HFFc6 (cell line): ENCODE measurements around the gene FER1L5. TPM values are rescaled to one million over a fixed set of nuclear protein-coding genes. Genes with fewer than 3 reads are reported as not detected.

ENCODE experiments used
- DNase-seq: peaks from one replicate; pipeline ENCODE4 v3.0.0-alpha.2; 2018
- H3K27ac Mint-ChIP-seq: 2 replicates; pipeline ENCODE4 v1.8.0; 2020; ENCODE audit warnings: mild to moderate bottlenecking, mixed read lengths
- H3K27me3 Mint-ChIP-seq: 2 replicates; pipeline ENCODE4 v1.8.0; 2021; ENCODE audit warnings: mild to moderate bottlenecking, moderate library complexity, mixed read lengths; ENCODE audit not compliant: insufficient read depth
- H3K36me3 Mint-ChIP-seq: 2 replicates; pipeline ENCODE4 v1.8.0; 2021; ENCODE audit warnings: low read depth, mixed read lengths
- H3K4me1 Mint-ChIP-seq: 2 replicates; pipeline ENCODE4 v1.8.0; 2020; ENCODE audit warnings: low read depth, mixed read lengths
- H3K4me3 Mint-ChIP-seq: 2 replicates; pipeline ENCODE4 v1.8.0; 2020; ENCODE audit warnings: mild to moderate bottlenecking, moderate library complexity, mixed read lengths
- H3K9me3 Mint-ChIP-seq: 2 replicates; pipeline ENCODE4 v1.8.0; 2020; ENCODE audit warnings: mild to moderate bottlenecking, mixed read lengths
- long read RNA-seq: library from polyadenylated mRNA; unstranded; transcript quantifications from one replicate; pipeline ENCODE4 v2.0.0, GENCODE V29; 2019
- total RNA-seq, 6 experiments: library from RNA; stranded (reverse); fragmentation: NEBNext Ultra II Directional; extraction: Animal tissue kit (Norgen Biotek cat#: 25700); gene quantifications; 2 replicates in 1 of 6; 3 replicates in 5 of 6; pipeline ENCODE4 v1.2.3, GENCODE V29; 2021
- TF ChIP-seq, protein P1 (sequence below): fragments of 200-600 bp; sonication (generic); IDR thresholded peaks from 2 replicates; pipeline ENCODE4 v1.5.0; 2021; ENCODE audit warnings: antibody characterized with exemption, mild to moderate bottlenecking

FER1L5 gene
- not detected for total RNA-seq
- long read RNA-seq = 0 reads

DNA sequence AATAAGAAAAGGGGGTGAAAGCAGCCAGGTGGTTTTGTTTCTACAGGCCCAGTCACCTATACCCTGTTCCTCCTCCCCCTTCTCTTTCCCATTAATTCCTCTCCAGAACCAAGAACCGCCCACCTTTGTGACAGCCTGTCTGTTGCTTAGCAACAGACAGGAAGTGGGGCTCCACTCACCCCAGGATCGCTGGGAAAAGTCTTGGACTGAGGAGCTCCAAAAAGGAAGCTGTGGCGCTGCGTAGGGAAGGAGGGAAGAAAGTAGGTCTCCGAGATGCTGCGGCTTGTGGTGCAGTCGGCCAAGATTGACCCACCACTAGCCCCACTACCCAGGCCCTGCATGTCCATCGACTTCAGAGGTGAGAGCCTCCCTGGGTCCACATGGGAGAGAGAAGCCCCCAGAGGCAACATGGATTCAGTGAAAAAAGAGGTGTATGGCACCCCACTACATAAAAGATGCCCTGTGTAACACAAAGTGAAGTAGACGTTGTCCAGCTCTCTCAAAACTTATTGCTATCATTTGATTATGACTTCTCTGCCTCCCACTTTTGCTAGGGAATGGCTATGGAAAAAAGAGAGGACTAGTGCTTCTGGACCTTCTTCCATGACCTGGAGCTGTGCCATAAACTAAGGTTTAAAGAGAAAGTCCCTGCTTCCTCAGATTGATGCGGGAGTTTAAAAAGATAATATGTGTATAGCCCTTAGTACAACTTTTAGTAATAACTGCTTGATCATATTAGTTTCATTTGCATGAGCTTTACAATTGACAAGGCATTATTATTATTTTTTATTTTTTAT lies at the start of gene FER1L5:
Gene FER1L5, plus strand, starts transcription at position 201 of the 797 bp plus-strand sequence. Its CDS starts 73 bp downstream, at position 274.
- H3K4me1 Mint-ChIP-seq = no peaks in the 10 kb centered on the region; the same call in 1 of the 2 replicates
- no peak for DNase-seq
- H3K9me3 Mint-ChIP-seq = no peaks in the 10 kb centered on the region
- H3K36me3 Mint-ChIP-seq = no peaks in the 10 kb centered on the region
- no peak within 1 kb of the TSS for H3K4me3 Mint-ChIP-seq
- TF ChIP-seq, protein P1, sequence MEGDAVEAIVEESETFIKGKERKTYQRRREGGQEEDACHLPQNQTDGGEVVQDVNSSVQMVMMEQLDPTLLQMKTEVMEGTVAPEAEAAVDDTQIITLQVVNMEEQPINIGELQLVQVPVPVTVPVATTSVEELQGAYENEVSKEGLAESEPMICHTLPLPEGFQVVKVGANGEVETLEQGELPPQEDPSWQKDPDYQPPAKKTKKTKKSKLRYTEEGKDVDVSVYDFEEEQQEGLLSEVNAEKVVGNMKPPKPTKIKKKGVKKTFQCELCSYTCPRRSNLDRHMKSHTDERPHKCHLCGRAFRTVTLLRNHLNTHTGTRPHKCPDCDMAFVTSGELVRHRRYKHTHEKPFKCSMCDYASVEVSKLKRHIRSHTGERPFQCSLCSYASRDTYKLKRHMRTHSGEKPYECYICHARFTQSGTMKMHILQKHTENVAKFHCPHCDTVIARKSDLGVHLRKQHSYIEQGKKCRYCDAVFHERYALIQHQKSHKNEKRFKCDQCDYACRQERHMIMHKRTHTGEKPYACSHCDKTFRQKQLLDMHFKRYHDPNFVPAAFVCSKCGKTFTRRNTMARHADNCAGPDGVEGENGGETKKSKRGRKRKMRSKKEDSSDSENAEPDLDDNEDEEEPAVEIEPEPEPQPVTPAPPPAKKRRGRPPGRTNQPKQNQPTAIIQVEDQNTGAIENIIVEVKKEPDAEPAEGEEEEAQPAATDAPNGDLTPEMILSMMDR = no peak
- H3K27me3 Mint-ChIP-seq = peaks cover 2% of the 10 kb centered on the region; the same call in 1 of the 2 replicates
- H3K27ac Mint-ChIP-seq = no peak within 1 kb of the TSS

DNA sequence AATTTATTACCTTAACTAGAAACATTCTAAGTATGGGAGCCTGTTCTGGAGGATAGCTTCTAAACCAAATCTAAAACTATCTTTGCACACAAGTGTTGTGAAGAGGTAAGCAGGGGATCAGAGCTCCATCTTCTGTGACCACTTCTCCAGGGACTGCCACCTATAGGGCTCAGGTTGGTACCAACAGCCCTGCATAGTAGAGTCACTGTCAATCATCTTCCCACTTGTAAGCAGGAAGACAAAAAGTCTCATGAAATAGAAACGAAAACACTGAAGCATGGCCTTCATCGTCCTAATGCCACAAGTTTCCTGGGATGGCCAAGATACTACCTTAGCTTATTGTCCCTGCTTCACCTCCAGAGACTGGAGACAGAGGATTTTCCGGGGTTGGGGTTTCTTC lies 48.3 kb upstream of the FER1L5 start:
- no peaks in the 10 kb centered on the region for H3K27me3 Mint-ChIP-seq
- TF ChIP-seq, protein P1 = no peak
- H3K4me1 Mint-ChIP-seq = peaks cover 6% of the 10 kb centered on the region; the same call in 1 of the 2 replicates
- peaks cover 52% of the 10 kb centered on the region for H3K36me3 Mint-ChIP-seq
- no peak for DNase-seq
- no peak overlapping the region for H3K27ac Mint-ChIP-seq
- H3K9me3 Mint-ChIP-seq = no peaks in the 10 kb centered on the region
- H3K4me3 Mint-ChIP-seq = no peak overlapping the region

DNA sequence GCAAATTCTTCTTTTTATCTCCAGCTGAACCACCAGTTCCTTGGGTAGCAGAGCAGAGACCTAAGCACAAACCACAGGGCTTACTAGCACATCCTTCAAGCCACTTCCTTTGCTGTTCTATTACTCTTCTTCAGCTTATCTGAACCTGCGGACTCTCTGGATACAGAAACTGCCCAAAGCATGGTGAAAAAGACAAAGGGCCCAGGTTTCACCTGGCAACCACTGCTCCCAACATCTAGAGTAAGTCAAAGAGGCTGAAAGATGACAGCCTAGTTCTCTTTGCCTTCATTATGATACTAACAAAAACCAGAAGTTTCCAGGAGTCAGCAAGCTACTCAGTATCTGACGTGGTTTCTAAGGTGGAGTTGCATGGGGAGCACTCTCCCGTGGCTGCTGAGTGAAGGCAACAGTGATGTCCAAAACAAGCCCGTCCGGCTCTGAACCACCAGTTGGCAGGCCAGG lies 47.8 kb upstream of the FER1L5 start:
- Mint-ChIP-seq H3K36me3 (peaks cover 48% of the 10 kb centered on the region), H3K27ac (no peak overlapping the region), H3K4me3 (no peak overlapping the region)

DNA sequence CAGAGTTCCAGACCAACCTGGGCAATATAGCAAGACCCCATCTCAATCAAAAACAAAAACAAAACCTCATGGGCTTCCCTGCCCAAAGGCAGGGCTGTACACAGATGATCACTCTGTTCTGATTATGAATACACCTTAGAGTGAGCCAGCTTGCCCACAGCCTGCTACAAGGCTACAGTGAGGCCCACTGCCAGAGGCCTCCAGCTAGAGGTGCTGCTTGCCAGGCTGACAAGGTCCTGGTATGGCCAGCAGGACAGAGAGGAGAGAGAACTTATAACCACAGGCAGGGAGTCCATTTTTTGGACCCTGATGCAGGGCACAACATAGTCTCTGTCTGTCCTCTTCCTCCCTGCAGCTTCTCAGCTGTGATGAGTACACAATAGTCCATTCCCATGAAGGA lies 46.0 kb upstream of the FER1L5 start:
- H3K4me1 Mint-ChIP-seq = no peaks in the 10 kb centered on the region
- no peak for DNase-seq
- H3K27me3 Mint-ChIP-seq = no peaks in the 10 kb centered on the region
- H3K27ac Mint-ChIP-seq = no peak overlapping the region
- peaks cover 61% of the 10 kb centered on the region for H3K36me3 Mint-ChIP-seq
- no peak overlapping the region for H3K4me3 Mint-ChIP-seq
- TF ChIP-seq, protein P1 = no peak
- no peaks in the 10 kb centered on the region for H3K9me3 Mint-ChIP-seq

More for the DNA sequence above, 47.8 kb upstream of the FER1L5 start:
- H3K4me1 Mint-ChIP-seq = peaks cover 6% of the 10 kb centered on the region; the same call in 1 of the 2 replicates
- no peaks in the 10 kb centered on the region for H3K9me3 Mint-ChIP-seq
- no peaks in the 10 kb centered on the region for H3K27me3 Mint-ChIP-seq
- TF ChIP-seq, protein P1 = no peak
- no peak for DNase-seq

DNA sequence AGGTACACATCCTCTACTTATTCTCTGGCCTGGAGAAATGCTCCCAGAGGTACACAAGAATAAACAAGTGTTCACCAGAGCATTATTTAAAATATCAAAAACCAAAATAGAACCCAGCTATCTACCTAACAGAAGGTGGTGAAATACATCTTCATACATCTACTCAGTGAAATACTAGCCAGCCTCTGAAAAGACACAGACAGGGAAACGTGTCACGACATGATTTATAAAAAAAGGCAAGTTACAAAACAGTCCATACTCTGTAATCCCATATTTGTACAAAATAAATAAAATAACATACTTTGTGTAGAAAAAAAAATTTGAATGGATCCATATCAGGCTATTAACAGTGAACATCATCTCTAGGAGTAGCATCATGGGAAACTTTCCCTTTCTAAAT lies 42.6 kb upstream of the FER1L5 start:
- TF ChIP-seq, protein P1 = no peak
- Mint-ChIP-seq H3K27me3 (no peaks in the 10 kb centered on the region), H3K27ac (no peak overlapping the region), H3K9me3 (no peaks in the 10 kb centered on the region), H3K4me1 (no peaks in the 10 kb centered on the region), H3K36me3 (peaks cover 43% of the 10 kb centered on the region), H3K4me3 (no peak overlapping the region)
- no peak for DNase-seq
